Fibroblast of mammary gland (primary cell): ENCODE results near the gene PRKG1.

ENCODE experiments used
- DNase-seq: peaks from one replicate; pipeline ENCODE4 v3.0.0-alpha.2; 2010; ENCODE audit warnings: low read depth
- H3K4me3 ChIP-seq: 2 replicates; pipeline ENCODE4 v1.5.1; 2011; ENCODE audit warnings: low read depth, mild to moderate bottlenecking, low read length, moderate library complexity; ENCODE audit not compliant: control insufficient read depth
- TF ChIP-seq, protein P1 (sequence below): conservative IDR thresholded peaks from 2 replicates; pipeline ENCODE4 v1.5.1; 2011; ENCODE audit warnings: low read depth, low read length, inconsistent platforms; ENCODE audit not compliant: control insufficient read depth, insufficient read depth

PRKG1 gene

GRCh38 chr10:51528527-51528926, 454.2 kb downstream of the PRKG1 start:
- TF ChIP-seq, protein P1, sequence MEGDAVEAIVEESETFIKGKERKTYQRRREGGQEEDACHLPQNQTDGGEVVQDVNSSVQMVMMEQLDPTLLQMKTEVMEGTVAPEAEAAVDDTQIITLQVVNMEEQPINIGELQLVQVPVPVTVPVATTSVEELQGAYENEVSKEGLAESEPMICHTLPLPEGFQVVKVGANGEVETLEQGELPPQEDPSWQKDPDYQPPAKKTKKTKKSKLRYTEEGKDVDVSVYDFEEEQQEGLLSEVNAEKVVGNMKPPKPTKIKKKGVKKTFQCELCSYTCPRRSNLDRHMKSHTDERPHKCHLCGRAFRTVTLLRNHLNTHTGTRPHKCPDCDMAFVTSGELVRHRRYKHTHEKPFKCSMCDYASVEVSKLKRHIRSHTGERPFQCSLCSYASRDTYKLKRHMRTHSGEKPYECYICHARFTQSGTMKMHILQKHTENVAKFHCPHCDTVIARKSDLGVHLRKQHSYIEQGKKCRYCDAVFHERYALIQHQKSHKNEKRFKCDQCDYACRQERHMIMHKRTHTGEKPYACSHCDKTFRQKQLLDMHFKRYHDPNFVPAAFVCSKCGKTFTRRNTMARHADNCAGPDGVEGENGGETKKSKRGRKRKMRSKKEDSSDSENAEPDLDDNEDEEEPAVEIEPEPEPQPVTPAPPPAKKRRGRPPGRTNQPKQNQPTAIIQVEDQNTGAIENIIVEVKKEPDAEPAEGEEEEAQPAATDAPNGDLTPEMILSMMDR: no peak
- no peak for DNase-seq
- no peak overlapping the region for H3K4me3 ChIP-seq

GRCh38 chr10:51530541-51530940, 456.3 kb downstream of the PRKG1 start:
- H3K4me3 ChIP-seq: no peak overlapping the region
- no peak for DNase-seq
- TF ChIP-seq, protein P1: no peak

- DNase-seq: no peak
- no peak overlapping the region for H3K4me3 ChIP-seq
- TF ChIP-seq, protein P1: no peak
These were observed 457.8 kb downstream of the PRKG1 start for GRCh38 chr10:51532044-51532443.

- TF ChIP-seq, protein P1: no peak
- no peak overlapping the region for H3K4me3 ChIP-seq
- DNase-seq: no peak
These were observed 468.6 kb downstream of the PRKG1 start for GRCh38 chr10:51542853-51543252.

GRCh38 chr10:51544933-51545332, 470.6 kb downstream of the PRKG1 start:
- DNase-seq: no peak
- TF ChIP-seq, protein P1: no peak
- no peak overlapping the region for H3K4me3 ChIP-seq

DNA sequence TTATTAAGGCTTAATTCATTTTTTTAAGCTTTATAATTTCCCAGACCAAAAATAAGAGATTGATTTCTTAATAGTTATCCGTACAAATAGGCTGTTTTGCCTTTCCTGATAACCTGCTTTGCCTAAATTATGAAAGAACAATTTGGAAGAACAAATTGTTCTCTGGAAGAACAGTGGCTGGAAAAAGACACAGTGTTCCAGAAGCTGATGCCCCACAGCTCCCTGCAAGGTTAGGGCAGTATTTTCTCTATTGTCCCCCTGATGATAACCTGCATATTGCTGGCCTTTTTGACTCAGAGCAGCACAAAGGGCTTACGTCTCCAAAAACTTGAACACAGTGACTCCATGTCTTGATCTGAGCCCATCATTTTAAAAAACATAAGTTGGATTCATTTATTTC, 473.7 kb downstream of the PRKG1 start:
- TF ChIP-seq, protein P1: no peak
- no peak for DNase-seq
- H3K4me3 ChIP-seq: no peak overlapping the region

DNA sequence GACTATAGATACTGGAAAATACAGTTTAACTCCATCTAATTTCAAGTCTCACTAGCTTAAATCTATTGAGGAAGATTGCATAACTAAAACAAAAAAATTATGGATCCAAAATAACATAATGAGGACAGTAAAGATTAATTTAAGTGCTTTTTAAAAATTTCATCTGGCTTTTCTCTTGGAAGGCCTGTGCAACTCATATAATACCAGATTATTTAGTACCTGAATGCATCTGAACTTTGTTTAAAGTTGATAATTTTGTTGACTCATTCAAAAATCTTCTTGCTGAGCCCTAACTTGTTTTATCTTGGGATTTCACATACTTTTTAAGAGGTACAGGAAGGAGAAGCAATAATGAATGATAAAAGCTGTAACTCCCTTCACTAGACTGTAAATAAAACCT, 478.6 kb downstream of the PRKG1 start:
- DNase-seq: no peak
- TF ChIP-seq, protein P1: no peak
- no peak overlapping the region for H3K4me3 ChIP-seq
